Measurements from ENCODE around the gene DEDD.

The DEDD gene

GRCh38 chr1:161083748-161084596 is 48.5 kb downstream of the DEDD start:
- Histone ChIP-seq H3K27ac (peak overlapping the region; percentile 6), H3K36me3 (no peaks in the 10 kb centered on the region), H3K4me3 (ENCODE audit: low read depth, low read length) (no peak overlapping the region), H3K9me3 (ENCODE audit: severe bottlenecking) (no peaks in the 10 kb centered on the region), H3K27me3 (ENCODE audit: insufficient read depth, low read depth, severe bottlenecking) (no peaks in the 10 kb centered on the region)
- TF ChIP-seq CTCF (IDR thresholded peaks at IDR 0.05; ENCODE audit: low read depth, low read length), result no peak
- DNase-seq, result no peak

GRCh38 chr1:161082996-161083747 is 49.3 kb downstream of the DEDD start:
- Histone ChIP-seq H3K36me3 (no peaks in the 10 kb centered on the region), H3K27ac (peak overlapping the region; percentile 6), H3K4me3 (ENCODE audit: low read depth, low read length) (no peak overlapping the region), H3K27me3 (ENCODE audit: insufficient read depth, low read depth, severe bottlenecking) (no peaks in the 10 kb centered on the region), H3K9me3 (ENCODE audit: severe bottlenecking) (no peaks in the 10 kb centered on the region)
- DNase-seq, result peak; percentile 51
- TF ChIP-seq CTCF (IDR thresholded peaks at IDR 0.05; ENCODE audit: low read depth, low read length), result no peak

GRCh38 chr1:161082483-161082882 is 50.0 kb downstream of the DEDD start:
- H3K36me3 ChIP-seq, result no peaks in the 10 kb centered on the region
- H3K27me3 ChIP-seq (ENCODE audit: insufficient read depth, low read depth, severe bottlenecking), result no peaks in the 10 kb centered on the region
- H3K9me3 ChIP-seq (ENCODE audit: severe bottlenecking), result no peaks in the 10 kb centered on the region
- DNase-seq, result no peak
- no peak overlapping the region for H3K4me3 ChIP-seq (ENCODE audit: low read depth, low read length)
- no peak for TF ChIP-seq CTCF (IDR thresholded peaks at IDR 0.05; ENCODE audit: low read depth, low read length)
- H3K27ac ChIP-seq, result no peak overlapping the region

GRCh38 chr1:161081519-161081918 is 50.9 kb downstream of the DEDD start:
- Histone ChIP-seq H3K9me3 (ENCODE audit: severe bottlenecking) (no peaks in the 10 kb centered on the region), H3K27me3 (ENCODE audit: insufficient read depth, low read depth, severe bottlenecking) (no peaks in the 10 kb centered on the region), H3K4me3 (ENCODE audit: low read depth, low read length) (no peak overlapping the region), H3K36me3 (no peaks in the 10 kb centered on the region), H3K27ac (no peak overlapping the region)
- TF ChIP-seq CTCF (IDR thresholded peaks at IDR 0.05; ENCODE audit: low read depth, low read length), result no peak
- DNase-seq, result no peak

GRCh38 chr1:161080441-161081405 is 51.7 kb downstream of the DEDD start:
- no peak for TF ChIP-seq CTCF (IDR thresholded peaks at IDR 0.05; ENCODE audit: low read depth, low read length)

More at GRCh38 chr1:161080441-161081405, 51.7 kb downstream of the DEDD start:
- Histone ChIP-seq H3K9me3 (ENCODE audit: severe bottlenecking) (no peaks in the 10 kb centered on the region), H3K27ac (no peak overlapping the region), H3K36me3 (no peaks in the 10 kb centered on the region), H3K27me3 (ENCODE audit: insufficient read depth, low read depth, severe bottlenecking) (no peaks in the 10 kb centered on the region), H3K4me3 (ENCODE audit: low read depth, low read length) (no peak overlapping the region)
- DNase-seq, result no peak
